HFF-Myc (cell line): ENCODE results near the gene PAN3.

Source experiments
- DNase-seq: peaks from one replicate; pipeline ENCODE4 v3.0.0-alpha.2; 2011; ENCODE audit warnings: low read depth; ENCODE audit errors: extremely low read depth
- H3K4me3 ChIP-seq: replicated peaks from 2 replicates; pipeline ENCODE4 v1.5.1; 2011; ENCODE audit warnings: low read depth, mild to moderate bottlenecking, control low read depth, low read length
- CTCF ChIP-seq: IDR thresholded peaks from 2 replicates; pipeline ENCODE4 v1.5.1; 2012; ENCODE audit warnings: mild to moderate bottlenecking, low read depth, low read length, control low read depth; ENCODE audit errors: missing control alignments

PAN3 gene

DNA sequence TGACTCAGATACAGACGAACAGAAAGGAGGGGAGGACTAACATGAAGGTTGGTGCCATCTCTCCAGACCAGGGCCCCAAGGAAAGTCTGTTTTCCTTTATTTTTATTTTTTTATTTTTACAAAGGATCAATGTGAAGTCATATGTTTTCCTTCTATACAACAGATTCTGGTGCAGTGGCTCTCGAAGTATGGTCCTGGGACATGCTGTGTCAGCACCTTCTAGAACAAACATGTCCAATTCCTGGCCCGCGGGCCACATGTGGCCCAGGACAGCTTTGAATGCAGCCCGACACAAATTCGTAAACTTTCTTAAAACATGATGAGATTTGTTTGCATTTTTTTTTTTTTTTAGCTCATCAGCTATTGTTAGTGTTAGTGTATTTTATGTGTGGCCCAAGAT lies 181.9 kb downstream of the PAN3 start:
- no peak overlapping the region for H3K4me3 ChIP-seq
- TF ChIP-seq CTCF, result no peak
- DNase-seq, result no peak

- TF ChIP-seq CTCF, result no peak
- no peak for DNase-seq
- H3K4me3 ChIP-seq, result no peak overlapping the region
Observed at GRCh38 chr13:28320884-28321574, 182.7 kb downstream of the PAN3 start.

DNA sequence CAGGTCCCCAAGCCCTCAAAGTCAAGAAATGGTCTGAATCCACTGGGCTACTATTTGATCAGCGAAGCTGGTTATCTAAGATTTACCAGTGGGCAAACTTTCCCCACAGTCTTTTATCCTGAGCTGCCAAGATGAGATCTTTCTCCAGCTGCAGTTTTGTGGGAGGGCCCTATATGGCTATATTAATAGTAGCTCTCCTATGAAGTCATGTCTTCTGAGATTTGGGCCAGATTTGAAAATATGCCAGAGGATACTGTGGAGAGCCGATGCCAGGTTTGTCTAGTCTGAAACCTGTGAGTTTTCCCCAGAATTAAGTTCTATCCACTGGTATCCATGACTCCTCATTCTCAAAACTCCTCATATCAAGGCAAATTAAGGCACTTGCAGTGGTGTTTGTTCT lies 183.4 kb downstream of the PAN3 start:
- H3K4me3 ChIP-seq, result no peak overlapping the region
- DNase-seq, result no peak
- TF ChIP-seq CTCF, result no peak

GRCh38 chr13:28322256-28322905 lies 184.0 kb downstream of the PAN3 start:
- DNase-seq, result no peak
- TF ChIP-seq CTCF, result no peak
- H3K4me3 ChIP-seq, result peak overlapping the region; percentile 18; the same call in 1 of the 2 replicates

DNA sequence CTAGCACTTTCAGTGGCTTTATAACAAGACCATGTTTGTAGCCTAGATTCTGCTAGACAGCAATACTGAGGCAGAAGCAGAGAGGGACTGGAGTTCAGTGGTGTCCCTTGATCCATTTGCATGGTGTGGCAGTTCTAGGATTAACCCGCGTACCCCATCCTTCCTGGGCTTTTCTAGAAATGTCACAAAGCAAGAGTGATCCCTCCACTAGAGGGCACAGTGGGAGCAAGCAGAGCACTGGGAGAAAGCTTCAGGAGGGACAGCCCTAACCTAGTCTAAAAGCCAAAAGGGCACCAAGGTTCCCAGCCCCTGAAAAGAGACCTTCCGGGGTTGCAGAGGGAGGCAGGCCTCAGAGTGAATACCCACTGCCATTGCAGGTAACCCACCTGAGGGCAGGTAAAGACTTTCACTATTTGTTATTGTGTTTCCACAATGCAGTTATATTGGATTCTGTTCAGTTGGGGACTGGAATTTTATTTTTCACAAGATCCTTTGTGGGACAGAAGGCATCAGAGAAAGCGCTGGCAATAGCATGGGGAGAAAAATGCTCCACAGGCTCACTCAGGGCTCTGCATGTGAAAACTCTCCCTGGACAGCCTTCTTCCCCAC lies 185.9 kb downstream of the PAN3 start:
- TF ChIP-seq CTCF, result peak; percentile 90
- no peak for DNase-seq
- no peak overlapping the region for H3K4me3 ChIP-seq

GRCh38 chr13:28325022-28325421 lies 186.7 kb downstream of the PAN3 start:
- no peak for DNase-seq
- H3K4me3 ChIP-seq, result no peak overlapping the region
- no peak for TF ChIP-seq CTCF
